LNCAP (cell line): ENCODE results near the gene HGFAC.

ENCODE experiments used
- TF ChIP-seq, protein P1 (sequence below): fragments of 450-650 bp; IDR thresholded peaks from 2 replicates; pipeline ENCODE4 v1.5.1; 2017; ENCODE audit warnings: mild to moderate bottlenecking

The HGFAC gene

DNA sequence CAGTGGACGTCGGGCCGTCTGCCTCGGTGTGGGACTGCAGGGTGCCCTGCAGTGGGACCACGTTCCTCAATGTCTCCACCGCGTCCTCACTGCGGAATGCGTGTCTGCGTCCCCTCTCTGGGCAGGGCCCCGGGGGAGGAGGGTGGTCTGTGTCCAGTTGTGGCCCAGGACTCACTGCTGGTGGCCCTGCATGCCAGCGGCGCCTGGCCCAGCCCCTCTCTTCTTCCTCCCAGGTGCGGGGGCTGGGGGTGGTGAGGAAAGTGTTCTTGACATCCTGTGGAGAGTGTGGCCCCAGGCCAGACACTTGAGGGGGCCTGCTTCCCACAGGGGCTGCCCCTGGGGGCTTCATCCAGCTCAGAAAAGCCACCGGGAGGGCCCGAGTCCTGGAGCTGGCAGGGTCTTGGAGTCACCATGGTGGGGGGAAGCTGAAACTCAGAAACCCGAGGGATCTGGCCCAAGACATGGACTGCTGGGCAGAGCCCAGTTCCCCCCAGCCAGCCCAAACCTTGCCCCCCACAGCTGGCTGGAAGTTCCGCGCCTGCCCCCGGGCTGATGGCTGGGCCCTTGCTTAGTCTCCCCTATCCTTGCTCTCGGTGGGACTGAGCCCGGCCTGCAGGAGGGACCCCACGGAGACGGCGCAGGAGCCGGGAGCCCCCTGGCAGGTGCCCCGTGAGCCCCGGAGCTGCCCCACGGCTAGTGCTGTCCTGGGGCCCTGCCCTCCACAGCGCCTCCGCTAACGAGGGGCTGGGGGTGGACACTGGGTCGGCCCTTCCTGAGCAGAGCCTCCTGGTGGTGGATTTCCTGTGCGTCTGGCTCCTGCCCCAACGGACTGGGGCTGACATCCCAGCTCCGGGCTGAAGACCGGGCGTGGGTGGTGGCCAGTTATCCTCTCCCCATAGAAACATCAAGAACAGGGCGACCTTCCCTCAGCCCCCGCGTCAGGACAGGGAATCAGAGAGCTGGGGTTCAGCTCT is 24.2 kb downstream of the HGFAC start:
- TF ChIP-seq, protein P1, sequence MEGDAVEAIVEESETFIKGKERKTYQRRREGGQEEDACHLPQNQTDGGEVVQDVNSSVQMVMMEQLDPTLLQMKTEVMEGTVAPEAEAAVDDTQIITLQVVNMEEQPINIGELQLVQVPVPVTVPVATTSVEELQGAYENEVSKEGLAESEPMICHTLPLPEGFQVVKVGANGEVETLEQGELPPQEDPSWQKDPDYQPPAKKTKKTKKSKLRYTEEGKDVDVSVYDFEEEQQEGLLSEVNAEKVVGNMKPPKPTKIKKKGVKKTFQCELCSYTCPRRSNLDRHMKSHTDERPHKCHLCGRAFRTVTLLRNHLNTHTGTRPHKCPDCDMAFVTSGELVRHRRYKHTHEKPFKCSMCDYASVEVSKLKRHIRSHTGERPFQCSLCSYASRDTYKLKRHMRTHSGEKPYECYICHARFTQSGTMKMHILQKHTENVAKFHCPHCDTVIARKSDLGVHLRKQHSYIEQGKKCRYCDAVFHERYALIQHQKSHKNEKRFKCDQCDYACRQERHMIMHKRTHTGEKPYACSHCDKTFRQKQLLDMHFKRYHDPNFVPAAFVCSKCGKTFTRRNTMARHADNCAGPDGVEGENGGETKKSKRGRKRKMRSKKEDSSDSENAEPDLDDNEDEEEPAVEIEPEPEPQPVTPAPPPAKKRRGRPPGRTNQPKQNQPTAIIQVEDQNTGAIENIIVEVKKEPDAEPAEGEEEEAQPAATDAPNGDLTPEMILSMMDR, result no peak

- TF ChIP-seq, protein P1, result no peak
Observed at GRCh38 chr4:3466691-3467600, 25.2 kb downstream of the HGFAC start.

DNA sequence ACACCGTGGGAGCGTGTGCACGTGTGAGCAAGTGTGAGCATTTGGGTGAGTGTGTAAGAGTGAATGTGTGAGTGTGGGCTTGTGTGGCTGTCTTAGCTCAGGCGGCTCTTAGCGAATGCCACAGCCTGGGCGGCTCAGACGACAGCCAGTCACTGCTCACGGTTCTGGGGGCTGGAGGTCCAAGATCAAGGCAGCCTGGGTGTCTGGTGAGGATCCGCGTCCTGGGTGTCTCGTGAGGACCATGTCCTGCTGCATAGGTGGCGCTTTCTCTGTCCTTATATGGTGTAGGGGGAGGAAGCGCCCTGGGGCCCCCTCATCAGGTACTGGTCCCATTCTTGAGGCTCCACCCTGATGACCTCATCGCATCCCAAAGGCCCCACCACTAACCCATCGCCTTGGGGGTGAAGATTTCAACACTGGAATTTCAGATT is 25.8 kb downstream of the HGFAC start:
- TF ChIP-seq, protein P1, result no peak

DNA sequence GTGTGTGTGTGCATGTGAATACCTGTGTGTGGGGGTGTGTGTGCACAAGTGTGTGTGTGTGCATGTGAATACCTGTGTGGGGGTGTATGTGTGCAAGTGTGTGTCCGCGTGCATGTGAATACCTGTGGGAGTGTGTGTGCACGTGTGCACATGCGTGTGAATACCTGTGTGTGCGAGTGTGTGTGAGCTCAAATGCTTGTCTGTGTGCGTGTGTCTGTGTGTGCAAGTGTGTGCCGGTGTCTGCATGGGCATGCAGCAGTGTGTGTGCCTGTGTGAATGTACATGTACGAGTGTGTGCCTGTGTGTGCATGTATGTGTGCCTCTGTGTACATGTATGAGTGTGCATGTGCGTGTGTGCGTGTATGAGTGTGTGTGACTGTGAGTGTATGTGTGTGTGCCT is 26.4 kb downstream of the HGFAC start:
- TF ChIP-seq, protein P1, result no peak

GRCh38 chr4:3468804-3469203 is 27.0 kb downstream of the HGFAC start:
- TF ChIP-seq, protein P1, result no peak

DNA sequence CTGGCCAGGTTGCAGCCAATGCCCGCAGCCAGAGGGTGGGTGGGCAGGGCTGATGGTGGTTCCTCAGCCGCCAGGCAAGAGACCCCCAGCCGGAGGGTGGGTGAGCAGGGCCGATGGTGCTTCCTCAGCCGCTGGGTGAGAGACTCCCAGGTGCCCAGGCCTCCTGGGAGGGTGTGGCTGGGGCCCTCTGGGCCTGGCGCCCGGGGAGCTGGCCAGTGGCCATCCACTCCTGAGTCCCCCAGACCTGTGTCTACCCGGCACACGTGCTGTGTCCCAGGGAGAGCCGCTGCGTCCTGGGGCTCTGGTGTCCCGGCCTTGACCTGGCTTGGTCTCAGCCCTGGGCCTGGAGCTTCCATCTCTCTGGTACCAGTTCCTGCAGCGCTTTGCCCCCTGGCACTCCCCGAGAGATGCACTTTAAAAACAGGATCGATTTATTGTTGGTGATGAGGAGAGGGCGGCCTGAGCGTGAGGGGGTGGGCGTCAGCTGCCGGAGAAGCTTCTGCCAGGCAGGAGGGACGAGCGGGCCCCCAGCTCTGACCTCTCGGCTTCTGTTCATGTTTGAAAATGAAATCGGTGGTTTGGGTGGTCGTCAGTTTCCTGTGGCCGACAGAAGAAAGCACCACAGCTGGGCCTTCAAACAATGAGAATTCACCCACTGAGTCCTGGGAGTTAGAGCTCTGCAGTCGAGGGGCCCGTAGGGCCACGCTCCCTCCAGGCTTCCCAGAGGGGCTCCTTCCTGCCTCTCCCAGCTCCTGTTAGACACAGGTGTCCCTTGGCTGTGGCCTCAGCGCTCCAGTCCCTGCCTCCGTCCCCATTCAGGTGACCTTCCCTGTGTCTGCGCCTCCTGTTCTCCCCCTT is 27.8 kb downstream of the HGFAC start:
- TF ChIP-seq, protein P1, result no peak
